RWPE2 (cell line): Measurements from ENCODE around the gene TOMM7.

ENCODE experiments used
- ATAC-seq: fragments of 200-7000 bp; cut with Tn5 transposase; 3 replicates; pipeline ENCODE4 v1.9.1; 2021; ENCODE audit warnings: low read depth
- DNase-seq: peaks from one replicate; pipeline ENCODE4 v3.0.0-alpha.2; 2020; ENCODE audit warnings: low spot score
- H3K27ac ChIP-seq: fragments of 450-650 bp; 2 replicates; pipeline ENCODE4 v1.5.1; 2017; ENCODE audit warnings: mild to moderate bottlenecking; ENCODE audit not compliant: poor library complexity, severe bottlenecking
- H3K27me3 ChIP-seq: fragments of 250-450 bp; sonication (Bioruptor Pico); 2 replicates; pipeline ENCODE4 v1.5.1; 2021; ENCODE audit warnings: mild to moderate bottlenecking, moderate library complexity; ENCODE audit not compliant: insufficient read depth, poor library complexity, severe bottlenecking
- H3K36me3 ChIP-seq: fragments of 250-450 bp; sonication (Bioruptor Pico); 2 replicates; pipeline ENCODE4 v1.5.1; 2020; ENCODE audit warnings: low read depth, mild to moderate bottlenecking, moderate library complexity
- H3K4me1 ChIP-seq: fragments of 250-450 bp; sonication (Bioruptor Pico); 2 replicates; pipeline ENCODE4 v1.5.1; 2021; ENCODE audit warnings: mild to moderate bottlenecking, moderate library complexity; ENCODE audit not compliant: insufficient read depth, poor library complexity, severe bottlenecking
- H3K4me3 ChIP-seq: fragments of 250-450 bp; sonication (Bioruptor Pico); 2 replicates; pipeline ENCODE4 v1.5.1; 2021; ENCODE audit warnings: mild to moderate bottlenecking, moderate library complexity; ENCODE audit not compliant: severe bottlenecking
- H3K9me3 ChIP-seq: fragments of 250-450 bp; sonication (Bioruptor Pico); 2 replicates; pipeline ENCODE4 v1.5.1; 2021; ENCODE audit warnings: mild to moderate bottlenecking, moderate library complexity; ENCODE audit not compliant: severe bottlenecking
- TF ChIP-seq, protein P1 (sequence below): fragments of 450-650 bp; IDR thresholded peaks from one replicate; pipeline ENCODE4 v1.5.1; 2017; ENCODE audit warnings: mild to moderate bottlenecking, moderate library complexity; ENCODE audit not compliant: poor library complexity, severe bottlenecking

The TOMM7 gene

DNA sequence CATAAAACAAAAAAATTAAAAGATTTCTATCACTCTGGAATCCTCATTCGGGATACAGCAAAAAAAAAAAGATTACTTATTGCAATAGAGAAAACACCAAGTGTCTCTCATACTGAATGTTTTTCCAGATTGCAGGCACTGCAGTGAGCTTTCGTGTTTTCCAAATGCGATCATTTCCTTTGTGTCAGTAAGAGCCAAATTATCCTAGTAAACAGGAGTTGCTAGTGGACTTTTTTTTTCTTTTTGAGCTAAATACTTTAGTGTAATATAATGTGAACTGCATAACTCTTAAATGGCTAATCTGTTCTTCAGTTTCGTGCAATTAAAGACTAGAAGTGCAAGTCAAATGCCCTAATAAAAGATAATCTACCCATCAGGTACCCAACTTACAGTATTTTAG lies 44.4 kb upstream of the TOMM7 start:
- H3K4me3 ChIP-seq: no peak overlapping the region
- ATAC-seq (no peak), DNase-seq (no peak)
- TF ChIP-seq, protein P1, sequence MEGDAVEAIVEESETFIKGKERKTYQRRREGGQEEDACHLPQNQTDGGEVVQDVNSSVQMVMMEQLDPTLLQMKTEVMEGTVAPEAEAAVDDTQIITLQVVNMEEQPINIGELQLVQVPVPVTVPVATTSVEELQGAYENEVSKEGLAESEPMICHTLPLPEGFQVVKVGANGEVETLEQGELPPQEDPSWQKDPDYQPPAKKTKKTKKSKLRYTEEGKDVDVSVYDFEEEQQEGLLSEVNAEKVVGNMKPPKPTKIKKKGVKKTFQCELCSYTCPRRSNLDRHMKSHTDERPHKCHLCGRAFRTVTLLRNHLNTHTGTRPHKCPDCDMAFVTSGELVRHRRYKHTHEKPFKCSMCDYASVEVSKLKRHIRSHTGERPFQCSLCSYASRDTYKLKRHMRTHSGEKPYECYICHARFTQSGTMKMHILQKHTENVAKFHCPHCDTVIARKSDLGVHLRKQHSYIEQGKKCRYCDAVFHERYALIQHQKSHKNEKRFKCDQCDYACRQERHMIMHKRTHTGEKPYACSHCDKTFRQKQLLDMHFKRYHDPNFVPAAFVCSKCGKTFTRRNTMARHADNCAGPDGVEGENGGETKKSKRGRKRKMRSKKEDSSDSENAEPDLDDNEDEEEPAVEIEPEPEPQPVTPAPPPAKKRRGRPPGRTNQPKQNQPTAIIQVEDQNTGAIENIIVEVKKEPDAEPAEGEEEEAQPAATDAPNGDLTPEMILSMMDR: no peak
- no peak overlapping the region for H3K27ac ChIP-seq
- H3K36me3 ChIP-seq: peaks cover 15% of the 10 kb centered on the region
- no peaks in the 10 kb centered on the region for H3K27me3 ChIP-seq
- H3K4me1 ChIP-seq: no peaks in the 10 kb centered on the region
- no peaks in the 10 kb centered on the region for H3K9me3 ChIP-seq

DNA sequence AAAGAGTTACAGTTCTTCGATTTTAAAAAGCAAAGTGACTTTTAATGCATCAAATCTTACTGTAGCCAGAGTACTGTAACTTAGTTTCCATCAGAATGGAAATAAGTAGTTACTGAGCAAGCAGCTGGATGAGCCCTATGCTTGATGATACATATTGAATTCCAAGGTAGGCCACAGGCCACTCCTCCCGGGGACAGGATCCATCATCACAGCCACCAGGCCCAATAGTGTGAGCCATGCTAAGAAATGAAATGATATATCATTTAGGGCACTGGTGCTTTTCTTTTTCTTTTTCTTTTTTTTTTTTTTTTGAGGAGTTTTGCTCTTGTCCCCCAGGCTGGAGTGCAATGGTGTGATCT lies 42.9 kb upstream of the TOMM7 start:
- Histone ChIP-seq H3K27ac (peak overlapping the region; percentile 11), H3K9me3 (no peaks in the 10 kb centered on the region), H3K4me1 (peaks cover 4% of the 10 kb centered on the region), H3K4me3 (no peak overlapping the region), H3K36me3 (peaks cover 26% of the 10 kb centered on the region), H3K27me3 (no peaks in the 10 kb centered on the region)
- DNase-seq (no peak), ATAC-seq (no peak)
- TF ChIP-seq, protein P1: no peak

DNA sequence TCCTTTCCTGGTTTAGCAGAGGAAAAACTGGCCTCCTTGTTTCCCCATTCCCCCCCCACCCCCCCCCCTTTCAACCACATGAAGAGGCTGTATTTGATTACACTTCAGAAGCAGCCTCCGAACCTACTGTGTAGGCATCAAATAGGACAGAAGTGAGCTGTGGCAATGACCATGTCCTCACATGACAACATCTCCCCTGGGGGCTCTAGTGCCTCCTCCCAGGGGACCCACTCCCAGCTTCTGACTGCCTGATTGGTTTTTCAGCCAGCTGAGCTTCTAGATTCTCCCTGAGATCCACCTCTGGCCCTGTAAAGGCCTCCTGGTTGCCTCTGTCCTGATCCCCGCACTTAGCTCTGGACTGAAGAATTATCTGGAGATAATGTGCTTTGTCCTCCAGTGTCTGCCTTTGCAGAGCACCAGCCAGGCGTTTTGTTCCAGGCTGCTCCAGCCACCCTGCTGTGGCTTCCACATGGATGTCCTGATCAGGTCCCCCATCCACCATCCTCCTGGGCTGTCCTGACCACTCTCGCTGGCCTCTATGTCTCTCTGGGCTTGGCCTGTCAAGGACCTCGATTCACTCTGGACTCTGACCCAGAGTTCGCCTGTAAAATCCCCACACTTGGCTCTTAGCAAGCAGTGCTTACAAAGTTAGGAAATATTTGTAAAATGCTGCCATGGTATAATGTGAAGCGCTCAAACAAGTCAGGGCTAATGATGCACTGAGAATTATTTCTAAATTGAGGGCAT lies 42.4 kb upstream of the TOMM7 start:
- H3K4me3 ChIP-seq: no peak overlapping the region
- peak; percentile 11; the same call in 2 of the 3 replicates for ATAC-seq
- DNase-seq: no peak
- no peaks in the 10 kb centered on the region for H3K27me3 ChIP-seq
- H3K36me3 ChIP-seq: peaks cover 32% of the 10 kb centered on the region
- H3K27ac ChIP-seq: peak overlapping the region; percentile 97
- H3K4me1 ChIP-seq: peaks cover 10% of the 10 kb centered on the region
- no peaks in the 10 kb centered on the region for H3K9me3 ChIP-seq
- TF ChIP-seq, protein P1: no peak

DNA sequence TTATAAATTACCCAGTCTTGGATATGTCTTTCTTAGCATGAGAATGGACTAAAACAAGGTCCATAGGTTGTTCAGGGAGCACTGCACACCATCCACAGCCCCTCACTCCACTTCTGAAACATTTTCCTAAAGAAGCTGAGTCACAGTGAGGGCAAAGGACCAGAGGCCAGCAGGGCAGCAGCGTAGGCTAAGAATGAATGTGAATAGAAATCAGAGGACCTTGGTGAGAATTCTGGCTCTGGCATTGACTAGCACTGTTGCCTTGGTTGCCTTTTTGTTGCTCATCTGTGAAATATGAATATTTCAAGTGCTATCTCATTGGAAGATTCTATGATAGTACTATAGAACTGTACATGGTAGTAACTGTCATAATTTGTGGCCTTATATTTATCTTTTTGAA lies 41.7 kb upstream of the TOMM7 start:
- peaks cover 39% of the 10 kb centered on the region for H3K36me3 ChIP-seq
- TF ChIP-seq, protein P1: no peak
- no peaks in the 10 kb centered on the region for H3K9me3 ChIP-seq
- peak overlapping the region; percentile 97 for H3K27ac ChIP-seq
- peaks cover 17% of the 10 kb centered on the region for H3K4me1 ChIP-seq
- ATAC-seq (no peak; the same call in 2 of the 3 replicates), DNase-seq (no peak)
- no peak overlapping the region for H3K4me3 ChIP-seq
- H3K27me3 ChIP-seq: no peaks in the 10 kb centered on the region
